ENCODE data around the gene KCNQ1. TPM values are rescaled to one million over a fixed set of nuclear protein-coding genes. Genes with fewer than 3 reads are reported as not detected.

KCNQ1 gene
- total RNA-seq, 4 donors from 2014 or later = 2.6 to 12.7 (median 4.9) TPM

- Histone ChIP-seq H3K9me3 (peaks cover 0 to 54% (median 0%) of the 10 kb centered on the region in 3 donors), H3K27ac (no peak overlapping the region)
- 100% methylated on average over 2 of the region's 2 CpGs for WGBS, 2 donors (ENCODE audit: low coverage in 1 of 2)
These were observed 215.6 kb downstream of the KCNQ1 start for GRCh38 chr11:2660357-2660939.

GRCh38 chr11:2661173-2662023, 216.6 kb downstream of the KCNQ1 start:
- no peak overlapping the region for H3K27ac ChIP-seq
- H3K4me1 ChIP-seq = no peaks in the 10 kb centered on the region
- no peak for ATAC-seq
- no peaks in the 10 kb centered on the region for H3K27me3 ChIP-seq
- no peak overlapping the region for H3K4me3 ChIP-seq
- peaks cover 0 to 45% (median 0%) of the 10 kb centered on the region in 3 donors for H3K9me3 ChIP-seq
- 60 to 89% methylated on average over 1 to 2 of the region's 4 CpGs for WGBS, 2 donors (ENCODE audit: low coverage in 1 of 2)
- TF ChIP-seq POLR2AphosphoS5 (IDR thresholded peaks at IDR 0.05) (no peak), POLR2A (IDR thresholded peaks at IDR 0.05) (no peak), EP300 (IDR thresholded peaks at IDR 0.05) (no peak), CTCF (IDR thresholded peaks at IDR 0.05) (no peak)
- peaks cover 0 to 24% of the 10 kb centered on the region in 2 donors for H3K36me3 ChIP-seq

More at GRCh38 chr11:2660357-2660939, 215.6 kb downstream of the KCNQ1 start:
- Histone ChIP-seq H3K4me1 (no peaks in the 10 kb centered on the region), H3K27me3 (no peaks in the 10 kb centered on the region), H3K4me3 (no peak overlapping the region), H3K36me3 (peaks cover 0 to 24% of the 10 kb centered on the region in 2 donors)
- ATAC-seq = no peak
- TF ChIP-seq POLR2A (IDR thresholded peaks at IDR 0.05) (no peak), EP300 (IDR thresholded peaks at IDR 0.05) (no peak), CTCF (IDR thresholded peaks at IDR 0.05) (no peak), POLR2AphosphoS5 (IDR thresholded peaks at IDR 0.05) (no peak)

- Histone ChIP-seq H3K4me3 (no peak overlapping the region), H3K36me3 (peaks cover 0 to 24% of the 10 kb centered on the region in 2 donors), H3K4me1 (no peaks in the 10 kb centered on the region), H3K9me3 (peaks cover 0 to 43% (median 0%) of the 10 kb centered on the region in 3 donors), H3K27ac (no peak overlapping the region), H3K27me3 (no peaks in the 10 kb centered on the region)
- WGBS, 2 donors (ENCODE audit: low coverage in 1 of 2) = 97% methylated on average over 4 of the region's 5 CpGs; no CpG with 5 or more reads in 1 of the 2 donors
- TF ChIP-seq POLR2AphosphoS5 (IDR thresholded peaks at IDR 0.05) (no peak), POLR2A (IDR thresholded peaks at IDR 0.05) (no peak), CTCF (IDR thresholded peaks at IDR 0.05) (no peak), EP300 (IDR thresholded peaks at IDR 0.05) (no peak)
- no peak for ATAC-seq
These were observed 217.2 kb downstream of the KCNQ1 start for GRCh38 chr11:2662024-2662312.

GRCh38 chr11:2662430-2663299, 217.9 kb downstream of the KCNQ1 start:
- TF ChIP-seq POLR2AphosphoS5 (IDR thresholded peaks at IDR 0.05) = no peak
- TF ChIP-seq POLR2A (IDR thresholded peaks at IDR 0.05) = no peak
- no peak for TF ChIP-seq EP300 (IDR thresholded peaks at IDR 0.05)
- no peak for TF ChIP-seq CTCF (IDR thresholded peaks at IDR 0.05)
- H3K27ac ChIP-seq = no peak overlapping the region
- 95 to 100% methylated on average over 4 of the region's 19 CpGs for WGBS, 2 donors (ENCODE audit: low coverage in 1 of 2)
- H3K36me3 ChIP-seq = peaks cover 0 to 24% of the 10 kb centered on the region in 2 donors
- ATAC-seq = no peak
- no peaks in the 10 kb centered on the region for H3K27me3 ChIP-seq
- no peak overlapping the region for H3K4me3 ChIP-seq
- H3K4me1 ChIP-seq = no peaks in the 10 kb centered on the region
- peaks cover 0 to 43% (median 0%) of the 10 kb centered on the region in 3 donors for H3K9me3 ChIP-seq

Measured in gastroesophageal sphincter (tissue), 4 donors.